Parathyroid adenoma (tissue), 2 donors: ENCODE data around the gene YBX3.

ENCODE experiments used
- H2AFZ ChIP-seq: fragments of 300-600 bp; sonication (generic); one replicate; pipeline ENCODE4 v1.7.0; 2017; ENCODE audit warnings: antibody characterized with exemption, mild to moderate bottlenecking
- H3K27ac ChIP-seq: fragments of 300-600 bp; sonication (generic); one replicate; pipeline ENCODE4 v1.7.0; 2017
- H3K27me3 ChIP-seq: fragments of 300-600 bp; sonication (generic); one replicate; pipeline ENCODE4 v1.7.0; 2017; ENCODE audit warnings: low read length; ENCODE audit not compliant: control insufficient read depth, insufficient read depth
- H3K36me3 ChIP-seq: fragments of 300-600 bp; sonication (generic); one replicate; pipeline ENCODE4 v1.7.0; 2017; ENCODE audit warnings: low read length; ENCODE audit not compliant: control insufficient read depth, insufficient read depth
- H3K4me1 ChIP-seq: fragments of 300-600 bp; sonication (generic); one replicate; pipeline ENCODE4 v1.7.0; 2017; ENCODE audit warnings: control low read depth
- H3K4me2 ChIP-seq: fragments of 300-600 bp; sonication (generic); one replicate; pipeline ENCODE4 v1.7.0; 2017; ENCODE audit warnings: low read length
- H3K4me3 ChIP-seq: fragments of 300-600 bp; sonication (generic); one replicate; pipeline ENCODE4 v1.7.0; 2017; ENCODE audit warnings: low read depth, low read length
- H3K79me2 ChIP-seq: fragments of 300-600 bp; sonication (generic); one replicate; pipeline ENCODE4 v1.7.0; 2017; ENCODE audit warnings: control low read depth
- H3K9ac ChIP-seq: fragments of 300-600 bp; sonication (generic); one replicate; pipeline ENCODE4 v1.7.0; 2017; ENCODE audit warnings: mild to moderate bottlenecking
- H3K9me3 ChIP-seq: fragments of 300-600 bp; sonication (generic); one replicate; pipeline ENCODE4 v1.7.0; 2017; ENCODE audit warnings: low read length; ENCODE audit not compliant: control insufficient read depth
- TF ChIP-seq, protein P1 (sequence below): fragments of 300-600 bp; sonication (generic); IDR thresholded peaks from one replicate; pipeline ENCODE4 v1.7.0; 2017; ENCODE audit warnings: antibody characterized with exemption, mild to moderate bottlenecking
- donor health status: primary hyperparathyroidism.

The YBX3 gene

GRCh38 chr12:10716704-10717315 lies 6.3 kb downstream of the YBX3 start:
- no peak overlapping the region for H3K9ac ChIP-seq
- TF ChIP-seq, protein P1, sequence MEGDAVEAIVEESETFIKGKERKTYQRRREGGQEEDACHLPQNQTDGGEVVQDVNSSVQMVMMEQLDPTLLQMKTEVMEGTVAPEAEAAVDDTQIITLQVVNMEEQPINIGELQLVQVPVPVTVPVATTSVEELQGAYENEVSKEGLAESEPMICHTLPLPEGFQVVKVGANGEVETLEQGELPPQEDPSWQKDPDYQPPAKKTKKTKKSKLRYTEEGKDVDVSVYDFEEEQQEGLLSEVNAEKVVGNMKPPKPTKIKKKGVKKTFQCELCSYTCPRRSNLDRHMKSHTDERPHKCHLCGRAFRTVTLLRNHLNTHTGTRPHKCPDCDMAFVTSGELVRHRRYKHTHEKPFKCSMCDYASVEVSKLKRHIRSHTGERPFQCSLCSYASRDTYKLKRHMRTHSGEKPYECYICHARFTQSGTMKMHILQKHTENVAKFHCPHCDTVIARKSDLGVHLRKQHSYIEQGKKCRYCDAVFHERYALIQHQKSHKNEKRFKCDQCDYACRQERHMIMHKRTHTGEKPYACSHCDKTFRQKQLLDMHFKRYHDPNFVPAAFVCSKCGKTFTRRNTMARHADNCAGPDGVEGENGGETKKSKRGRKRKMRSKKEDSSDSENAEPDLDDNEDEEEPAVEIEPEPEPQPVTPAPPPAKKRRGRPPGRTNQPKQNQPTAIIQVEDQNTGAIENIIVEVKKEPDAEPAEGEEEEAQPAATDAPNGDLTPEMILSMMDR: no peak
- no peaks in the 10 kb centered on the region for H3K9me3 ChIP-seq
- H3K4me2 ChIP-seq: no peak overlapping the region
- peaks cover 8% of the 10 kb centered on the region for H3K79me2 ChIP-seq
- no peaks in the 10 kb centered on the region for H3K36me3 ChIP-seq
- no peak overlapping the region for H3K4me3 ChIP-seq
- H3K4me1 ChIP-seq: peaks cover 8% of the 10 kb centered on the region
- H3K27ac ChIP-seq: no peak overlapping the region
- no peak overlapping the region for H2AFZ ChIP-seq
- no peaks in the 10 kb centered on the region for H3K27me3 ChIP-seq

- Histone ChIP-seq H3K27ac (no peak overlapping the region), H2AFZ (no peak overlapping the region), H3K4me3 (no peak overlapping the region), H3K4me1 (peaks cover 4% of the 10 kb centered on the region), H3K9me3 (no peaks in the 10 kb centered on the region), H3K79me2 (peaks cover 4% of the 10 kb centered on the region), H3K9ac (no peak overlapping the region), H3K4me2 (no peak overlapping the region), H3K27me3 (no peaks in the 10 kb centered on the region), H3K36me3 (no peaks in the 10 kb centered on the region)
- TF ChIP-seq, protein P1: no peak
Observed at GRCh38 chr12:10716277-10716676, 6.8 kb downstream of the YBX3 start.

DNA sequence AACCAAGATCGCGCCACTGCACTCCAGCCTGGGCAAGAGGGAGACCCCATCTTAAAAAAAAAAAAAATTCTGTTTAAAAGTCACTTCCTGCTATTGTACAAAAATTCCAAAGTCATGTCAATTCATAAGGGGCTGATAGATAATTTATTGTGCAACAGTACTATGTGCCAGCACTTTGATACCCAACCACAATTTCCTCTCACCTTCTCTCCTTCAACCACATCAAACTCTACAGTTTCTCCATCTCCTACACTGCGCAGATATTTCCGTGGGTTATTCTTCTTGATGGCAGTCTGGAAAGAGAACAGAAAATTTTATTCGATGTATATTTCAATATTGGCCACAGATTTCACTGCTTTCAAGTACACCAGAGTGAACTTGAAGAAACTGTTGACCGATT lies 7.6 kb downstream of the YBX3 start:
- Histone ChIP-seq H3K9me3 (no peaks in the 10 kb centered on the region), H3K79me2 (peaks cover 4% of the 10 kb centered on the region), H3K36me3 (no peaks in the 10 kb centered on the region), H3K27me3 (no peaks in the 10 kb centered on the region), H3K4me2 (no peak overlapping the region), H2AFZ (no peak overlapping the region), H3K27ac (no peak overlapping the region), H3K4me1 (no peaks in the 10 kb centered on the region), H3K4me3 (no peak overlapping the region), H3K9ac (no peak overlapping the region)
- TF ChIP-seq, protein P1: no peak

DNA sequence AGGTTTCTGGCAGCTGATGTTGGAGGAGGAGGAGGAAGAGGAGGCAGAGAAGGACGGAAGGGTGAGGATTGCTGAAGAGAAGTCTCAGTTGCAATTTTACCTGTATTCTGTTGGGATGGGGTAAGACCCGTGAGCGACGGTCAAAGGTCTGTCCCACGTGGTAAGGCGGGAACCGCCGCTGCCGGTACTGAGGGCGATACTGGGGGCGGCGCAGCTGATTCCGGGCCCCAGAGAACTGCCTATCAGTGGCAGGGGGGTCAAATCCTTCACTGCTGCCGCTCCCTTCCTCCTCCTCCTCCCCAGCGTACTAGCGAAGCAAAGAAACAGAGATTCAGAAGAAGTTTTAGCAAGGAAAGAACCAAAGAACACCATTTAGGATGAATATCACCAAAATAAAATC lies 13.3 kb downstream of the YBX3 start:
- H3K4me3 ChIP-seq: no peak overlapping the region
- H3K27me3 ChIP-seq: no peaks in the 10 kb centered on the region
- H3K9me3 ChIP-seq: no peaks in the 10 kb centered on the region
- H3K4me1 ChIP-seq: no peaks in the 10 kb centered on the region
- no peak overlapping the region for H3K4me2 ChIP-seq
- H2AFZ ChIP-seq: no peak overlapping the region
- H3K79me2 ChIP-seq: no peaks in the 10 kb centered on the region
- H3K27ac ChIP-seq: no peak overlapping the region
- TF ChIP-seq, protein P1: no peak
- no peak overlapping the region for H3K9ac ChIP-seq
- no peaks in the 10 kb centered on the region for H3K36me3 ChIP-seq

DNA sequence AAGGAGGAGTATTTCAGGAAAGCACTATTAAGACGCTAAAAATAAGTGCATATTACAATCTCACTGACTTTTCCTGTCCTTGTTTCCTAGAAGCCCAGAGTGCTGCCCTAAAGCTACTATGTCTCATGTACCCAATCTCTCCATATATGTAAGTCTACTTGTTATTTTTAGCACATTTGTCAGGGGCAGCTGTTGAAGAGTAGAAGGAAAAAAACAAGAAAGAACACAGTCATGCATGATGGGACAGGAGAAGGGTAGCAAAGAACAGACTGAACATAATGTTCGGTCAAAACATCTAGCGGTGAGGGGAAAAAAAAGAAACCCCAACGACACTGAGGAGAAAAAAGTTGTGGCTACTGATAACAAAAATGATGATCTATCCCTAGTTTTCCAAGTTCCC lies 14.3 kb downstream of the YBX3 start:
- H3K36me3 ChIP-seq: no peaks in the 10 kb centered on the region

More for the DNA sequence above, 14.3 kb downstream of the YBX3 start:
- Histone ChIP-seq H2AFZ (no peak overlapping the region), H3K9ac (no peak overlapping the region), H3K79me2 (no peaks in the 10 kb centered on the region), H3K4me1 (no peaks in the 10 kb centered on the region), H3K9me3 (no peaks in the 10 kb centered on the region), H3K4me2 (no peak overlapping the region), H3K27ac (no peak overlapping the region), H3K27me3 (no peaks in the 10 kb centered on the region), H3K4me3 (no peak overlapping the region)
- TF ChIP-seq, protein P1: no peak
